GM21423 (cell line): ENCODE data around the gene INSIG1.

Experiments used
- ATAC-seq: cut with Tn5 transposase; IDR thresholded peaks from one replicate; pipeline ENCODE4 v1.9.1; 2021; ENCODE audit warnings: mild to moderate bottlenecking, moderate library complexity; ENCODE audit not compliant: unreplicated experiment

INSIG1 gene

GRCh38 chr7:155346285-155346684, 48.6 kb downstream of the INSIG1 start:
- ATAC-seq, result no peak

- ATAC-seq, result no peak
Measured at GRCh38 chr7:155348806-155349205, 51.1 kb downstream of the INSIG1 start.

- no peak for ATAC-seq
Measured at GRCh38 chr7:155349601-155350331, 52.1 kb downstream of the INSIG1 start.

- no peak for ATAC-seq
Measured at GRCh38 chr7:155351120-155351870, 53.6 kb downstream of the INSIG1 start.

- ATAC-seq, result no peak
Measured at GRCh38 chr7:155352076-155352752, 54.5 kb downstream of the INSIG1 start.

- ATAC-seq, result no peak
Measured at GRCh38 chr7:155352753-155353115, 55.1 kb downstream of the INSIG1 start.

- ATAC-seq, result no peak
Measured at GRCh38 chr7:155353256-155353897, 55.7 kb downstream of the INSIG1 start.

GRCh38 chr7:155354371-155355048, 56.8 kb downstream of the INSIG1 start:
- no peak for ATAC-seq

- no peak for ATAC-seq
Measured at GRCh38 chr7:155355176-155355575, 57.5 kb downstream of the INSIG1 start.

GRCh38 chr7:155355745-155356144, 58.1 kb downstream of the INSIG1 start:
- ATAC-seq, result no peak

GRCh38 chr7:155356323-155357105, 58.8 kb downstream of the INSIG1 start:
- no peak for ATAC-seq

- ATAC-seq, result no peak
Measured at GRCh38 chr7:155357573-155358041, 59.9 kb downstream of the INSIG1 start.

GRCh38 chr7:155358066-155358947, 60.6 kb downstream of the INSIG1 start:
- no peak for ATAC-seq

- ATAC-seq, result no peak
Measured at GRCh38 chr7:155358948-155359712, 61.5 kb downstream of the INSIG1 start.
